Measurements from ENCODE around the gene AGBL5.

- TF ChIP-seq POLR2AphosphoS5 (IDR thresholded peaks at IDR 0.05; ENCODE audit: borderline replicate concordance, low read depth, low read length) = no peak
- TF ChIP-seq EZH2 (IDR thresholded peaks at IDR 0.05) = no peak
Observed at GRCh38 chr2:27077231-27077630, 25.8 kb downstream of the AGBL5 start.

Measured in SK-N-MC (cell line).